ENCODE results near the gene ZNF865. TPM values are rescaled to one million over a fixed set of nuclear protein-coding genes. Genes with fewer than 3 reads are reported as not detected.

ZNF865 gene
- total RNA-seq, 4 donors from 2014 or later, result 8.1 to 17.8 (median 12.3) TPM

GRCh38 chr19:55658846-55659459, 53.5 kb downstream of the ZNF865 start:
- WGBS, 2 donors, result 87 to 90% methylated on average over 34 to 37 of the region's 37 CpGs

DNA sequence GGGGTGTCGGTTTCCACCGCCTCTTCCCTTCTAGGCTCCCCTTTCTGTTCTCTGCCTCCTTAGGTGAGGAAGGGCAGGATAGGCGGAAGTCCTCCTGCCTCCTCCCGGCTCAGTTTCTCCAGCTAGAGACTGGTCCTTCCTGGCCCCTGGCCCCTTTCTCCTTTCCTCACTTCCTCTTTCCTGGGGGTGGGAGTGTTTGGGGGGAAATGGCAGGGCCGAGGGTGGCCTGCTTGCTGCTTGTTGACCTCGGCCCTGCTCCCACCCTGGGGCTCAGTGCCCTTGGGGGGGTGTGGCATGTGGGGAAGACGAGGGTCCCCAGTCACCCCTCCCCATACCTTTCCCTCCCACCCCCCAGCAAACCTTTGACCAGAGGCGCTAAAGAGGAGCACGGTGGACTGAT, 54.4 kb downstream of the ZNF865 start:
- WGBS, 2 donors, result 74 to 75% methylated on average over 9 of the region's 9 CpGs
- DNase-seq (ENCODE audit: low spot score in 2 of 2), result no peak
- TF ChIP-seq POLR2A (IDR thresholded peaks at IDR 0.05), result no peak
- no peak for TF ChIP-seq CTCF (IDR thresholded peaks at IDR 0.05)
- intact Hi-C loops (cut with DNase I; ENCODE audit: low total_unique reads), result no loop called here
- H3K4me3 ChIP-seq (ENCODE audit: low read depth, poor library complexity, severe bottlenecking), result no peak overlapping the region

More at GRCh38 chr19:55658846-55659459, 53.5 kb downstream of the ZNF865 start:
- DNase-seq (ENCODE audit: low spot score in 2 of 2), result no peak
- intact Hi-C loops (cut with DNase I; ENCODE audit: low total_unique reads), result no loop called here
- TF ChIP-seq POLR2A (IDR thresholded peaks at IDR 0.05) (no peak), CTCF (IDR thresholded peaks at IDR 0.05) (no peak)
- H3K4me3 ChIP-seq (ENCODE audit: low read depth, poor library complexity, severe bottlenecking), result no peak overlapping the region

- 84 to 91% methylated on average over 8 to 12 of the region's 12 CpGs for WGBS, 2 donors
- intact Hi-C loops (cut with DNase I; ENCODE audit: low total_unique reads), result no loop called here
These were observed 55.0 kb downstream of the ZNF865 start for GRCh38 chr19:55660404-55660803.

DNA sequence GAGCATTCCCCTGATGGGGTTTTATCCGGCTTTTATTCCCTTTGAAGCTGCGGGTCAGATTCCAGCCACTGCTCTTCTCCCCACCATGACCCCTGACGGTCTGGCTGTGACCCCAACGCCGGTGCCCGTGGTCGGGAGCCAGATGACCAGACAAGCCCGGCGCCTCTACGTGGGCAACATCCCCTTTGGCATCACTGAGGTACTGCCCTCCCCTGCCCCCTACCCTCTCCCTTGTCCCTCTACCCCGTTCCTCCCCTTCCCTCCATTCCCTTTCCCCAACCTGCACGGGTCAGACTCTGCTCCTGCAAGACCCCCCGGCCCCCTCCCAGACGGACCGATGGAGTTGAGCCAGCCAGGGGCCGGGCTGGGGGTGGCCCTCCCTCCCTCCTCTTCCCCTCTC, 55.5 kb downstream of the ZNF865 start:
- WGBS, 2 donors, result 81% methylated on average over 16 of the region's 16 CpGs
- TF ChIP-seq POLR2A (IDR thresholded peaks at IDR 0.05) (no peak), CTCF (IDR thresholded peaks at IDR 0.05) (no peak)
- no peak overlapping the region for H3K4me3 ChIP-seq (ENCODE audit: low read depth, poor library complexity, severe bottlenecking)
- DNase-seq (ENCODE audit: low spot score in 2 of 2), result no peak
- intact Hi-C loops (cut with DNase I; ENCODE audit: low total_unique reads), result no loop called here

More at GRCh38 chr19:55660404-55660803, 55.0 kb downstream of the ZNF865 start:
- H3K4me3 ChIP-seq (ENCODE audit: low read depth, poor library complexity, severe bottlenecking), result no peak overlapping the region
- TF ChIP-seq POLR2A (IDR thresholded peaks at IDR 0.05) (no peak), CTCF (IDR thresholded peaks at IDR 0.05) (no peak)
- DNase-seq (ENCODE audit: low spot score in 2 of 2), result no peak

DNA sequence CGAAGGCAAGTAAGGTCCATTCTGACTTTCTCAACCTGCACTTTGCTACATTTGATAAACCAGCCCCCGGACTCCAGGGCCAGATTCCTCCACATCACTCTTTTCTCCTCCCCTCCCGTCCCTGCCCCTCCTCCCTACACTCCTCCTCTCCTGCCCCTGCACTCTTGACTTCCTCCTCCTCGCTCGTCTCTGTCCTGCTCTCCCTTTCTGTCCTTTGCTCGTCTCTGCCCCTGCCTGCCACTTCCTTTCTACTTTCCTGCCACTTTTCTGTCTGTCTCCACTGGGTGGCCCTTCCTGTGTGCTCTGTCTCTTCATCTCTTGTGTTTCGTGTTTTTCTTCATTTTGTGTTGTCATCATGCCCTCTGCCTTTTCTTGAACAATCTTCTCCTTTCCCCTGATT, 56.4 kb downstream of the ZNF865 start:
- 70 to 74% methylated on average over 7 of the region's 7 CpGs for WGBS, 2 donors
- TF ChIP-seq POLR2A (IDR thresholded peaks at IDR 0.05), result no peak
- no peak for TF ChIP-seq CTCF (IDR thresholded peaks at IDR 0.05)
- intact Hi-C loops (cut with DNase I; ENCODE audit: low total_unique reads), result no loop called here
- H3K4me3 ChIP-seq (ENCODE audit: low read depth, poor library complexity, severe bottlenecking), result no peak overlapping the region
- no peak for DNase-seq (ENCODE audit: low spot score in 2 of 2)

Data from lower leg skin (tissue), 4 donors.